Gastroesophageal sphincter (tissue), 4 donors: ENCODE results near the gene DNAJC2. TPM values are rescaled to one million over a fixed set of nuclear protein-coding genes. Genes with fewer than 3 reads are reported as not detected.

Experiments
- ATAC-seq: fragments of 150-250 bp; one replicate; pipeline ENCODE4 v1.9.1; 2016; ENCODE audit warnings: mild to moderate bottlenecking, moderate library complexity
- H3K27ac ChIP-seq, 4 donors: fragments of 200-600 bp; sonication (generic) in 3 of 4; 1 replicate in 3 of 4; 2 replicates in 1 of 4; pipeline ENCODE4 v1.5.1; 2016 to 2019
- H3K27me3 ChIP-seq: fragments of 200-600 bp; sonication (generic); one replicate; pipeline ENCODE4 v1.5.1; 2019
- H3K36me3 ChIP-seq, 2 donors: fragments of 200-600 bp; sonication (generic); one replicate each; pipeline ENCODE4 v1.5.1; 2019; ENCODE audit warnings: control low read depth in 1 of 2
- H3K4me1 ChIP-seq, 3 donors: fragments of 200-600 bp; sonication (generic); 1 replicate in 2 of 3; 2 replicates in 1 of 3; pipeline ENCODE4 v1.5.1; 2016 to 2019; ENCODE audit warnings: control low read depth in 2 of 3
- H3K4me3 ChIP-seq, 2 donors: fragments of 200-600 bp; sonication (generic); one replicate each; pipeline ENCODE4 v1.5.1; 2019; ENCODE audit warnings: mild to moderate bottlenecking in 1 of 2, moderate library complexity in 1 of 2
- H3K9me3 ChIP-seq, 3 donors: fragments of 200-600 bp; sonication (generic); one replicate each; pipeline ENCODE4 v1.5.1; 2017 to 2019; ENCODE audit warnings: control low read depth in 2 of 3
- CTCF ChIP-seq, 4 experiments: fragments of 200-600 bp in 2 of 4; fragments of 450-650 bp in 2 of 4; sonication (generic) in 1 of 4; IDR thresholded peaks; one replicate each; pipeline ENCODE4 v1.5.1; 2017 to 2019; ENCODE audit warnings: antibody characterized with exemption in 4 of 4, mild to moderate bottlenecking in 2 of 4, moderate library complexity in 2 of 4
- EP300 ChIP-seq: sonication (generic); formaldehyde crosslinking; IDR thresholded peaks from one replicate; pipeline ENCODE4 v1.6.1; 2017; ENCODE audit warnings: antibody characterized with exemption, mild to moderate bottlenecking
- POLR2A ChIP-seq, 2 donors: fragments of 450-650 bp; IDR thresholded peaks; one replicate each; pipeline ENCODE4 v1.6.1; 2017; ENCODE audit warnings: antibody characterized with exemption in 2 of 2, mild to moderate bottlenecking in 2 of 2, moderate library complexity in 1 of 2
- POLR2AphosphoS5 ChIP-seq: sonication (generic); formaldehyde crosslinking; IDR thresholded peaks from one replicate; pipeline ENCODE4 v1.6.1; 2017; ENCODE audit warnings: antibody characterized with exemption
- WGBS, 2 donors: methylation state at CpG; one replicate each; pipeline ENCODE4 v1.1.5; 2018; ENCODE audit warnings: low coverage in 1 of 2; 5-methylcytosine and 5-hydroxymethylcytosine counted together
- total RNA-seq, 4 donors: library from RNA; depleted of rRNA; stranded (reverse); fragments of >200 nt; gene quantifications; one replicate each; pipeline ENCODE4 v1.1.0, GENCODE V29; 2016

The DNAJC2 gene
- total RNA-seq, 4 donors from 2014 or later, result 8.4 to 15.6 (median 12.7) TPM

GRCh38 chr7:103380395-103381191 is 36.0 kb upstream of the DNAJC2 start:
- Histone ChIP-seq H3K27ac (no peak overlapping the region), H3K9me3 (no peaks in the 10 kb centered on the region), H3K4me1 (no peaks in the 10 kb centered on the region), H3K36me3 (no peaks in the 10 kb centered on the region), H3K4me3 (no peak overlapping the region), H3K27me3 (peaks cover 8% of the 10 kb centered on the region)
- TF ChIP-seq POLR2AphosphoS5 (no peak), EP300 (no peak), CTCF (IDR thresholded peaks at IDR 0.05) (no peak), POLR2A (IDR thresholded peaks at IDR 0.05) (no peak)
- WGBS, 2 donors, result 67 to 78% methylated on average over 5 of the region's 5 CpGs
- no peak for ATAC-seq

- Histone ChIP-seq H3K27ac (no peak overlapping the region), H3K27me3 (peaks cover 8% of the 10 kb centered on the region), H3K9me3 (no peaks in the 10 kb centered on the region), H3K4me3 (no peak overlapping the region), H3K4me1 (no peaks in the 10 kb centered on the region), H3K36me3 (no peaks in the 10 kb centered on the region)
- ATAC-seq, result no peak
- TF ChIP-seq POLR2AphosphoS5, result no peak
- no peak for TF ChIP-seq EP300
- TF ChIP-seq CTCF (IDR thresholded peaks at IDR 0.05), result no peak
- TF ChIP-seq POLR2A (IDR thresholded peaks at IDR 0.05), result no peak
- WGBS, 2 donors, result 58 to 73% methylated on average over 3 of the region's 3 CpGs
Measured at GRCh38 chr7:103379270-103379975, 34.9 kb upstream of the DNAJC2 start.

GRCh38 chr7:103373866-103374643 is 29.5 kb upstream of the DNAJC2 start:
- no peaks in the 10 kb centered on the region for H3K9me3 ChIP-seq
- TF ChIP-seq POLR2AphosphoS5 (no peak), EP300 (no peak), POLR2A (IDR thresholded peaks at IDR 0.05) (no peak), CTCF (IDR thresholded peaks at IDR 0.05) (no peak)
- 52 to 61% methylated on average over 5 of the region's 6 CpGs for WGBS, 2 donors
- peaks cover 8% of the 10 kb centered on the region for H3K27me3 ChIP-seq
- H3K36me3 ChIP-seq, result peaks cover 0 to 16% of the 10 kb centered on the region in 2 donors
- ATAC-seq, result no peak
- no peaks in the 10 kb centered on the region for H3K4me1 ChIP-seq
- H3K27ac ChIP-seq, result no peak overlapping the region
- H3K4me3 ChIP-seq, result no peak overlapping the region

GRCh38 chr7:103369432-103369831 is 24.9 kb upstream of the DNAJC2 start:
- TF ChIP-seq CTCF (IDR thresholded peaks at IDR 0.05) (no peak), POLR2A (IDR thresholded peaks at IDR 0.05) (no peak), POLR2AphosphoS5 (no peak), EP300 (no peak)
- no peaks in the 10 kb centered on the region for H3K9me3 ChIP-seq
- H3K27ac ChIP-seq, result no peak overlapping the region
- ATAC-seq, result no peak
- 90 to 92% methylated on average over 5 of the region's 5 CpGs for WGBS, 2 donors
- no peak overlapping the region for H3K4me3 ChIP-seq
- H3K27me3 ChIP-seq, result no peaks in the 10 kb centered on the region
- no peaks in the 10 kb centered on the region for H3K4me1 ChIP-seq
- H3K36me3 ChIP-seq, result peaks cover 11 to 63% of the 10 kb centered on the region in 2 donors
